HG03575 (cell line): Measurements from ENCODE around the gene IL20.

Source experiments
- ATAC-seq: cut with Tn5 transposase; IDR thresholded peaks from one replicate; pipeline ENCODE4 v1.9.1; 2021; ENCODE audit not compliant: unreplicated experiment, insufficient number of reproducible peaks, low FRiP score; ENCODE audit errors: extremely low read depth

IL20 gene

DNA sequence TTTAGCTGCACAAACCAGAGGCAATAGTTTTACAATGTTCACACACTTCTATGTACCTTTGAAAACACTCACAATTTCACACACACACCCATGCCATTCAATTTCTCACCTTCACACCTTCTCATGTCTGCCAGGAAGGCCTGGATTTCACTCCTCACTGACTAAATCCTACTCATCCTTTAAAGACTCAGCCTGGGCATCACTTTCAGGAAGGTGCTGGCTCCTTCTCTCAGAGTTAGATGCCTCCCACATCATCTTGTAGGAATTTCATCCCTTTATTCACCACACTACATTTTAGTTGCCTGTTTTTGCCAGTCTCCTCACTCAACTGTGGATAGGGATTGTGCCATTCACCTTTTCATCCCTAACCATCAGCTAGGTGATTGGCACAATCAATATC lies 2.3 kb downstream of the IL20 start:
- no peak for ATAC-seq

DNA sequence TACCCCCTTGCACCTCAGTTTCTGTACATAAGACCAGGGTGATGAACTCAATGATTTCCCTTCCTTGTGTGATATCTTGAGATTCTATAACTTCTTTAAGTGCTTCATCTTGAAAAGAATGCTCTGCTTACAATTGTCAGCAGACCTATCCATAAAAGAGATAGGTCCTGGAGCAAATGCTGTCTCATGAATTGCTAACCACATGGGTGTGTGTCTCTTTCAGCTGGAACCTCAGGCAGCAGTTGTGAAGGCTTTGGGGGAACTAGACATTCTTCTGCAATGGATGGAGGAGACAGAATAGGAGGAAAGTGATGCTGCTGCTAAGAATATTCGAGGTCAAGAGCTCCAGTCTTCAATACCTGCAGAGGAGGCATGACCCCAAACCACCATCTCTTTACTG lies 2.8 kb downstream of the IL20 start:
- ATAC-seq, result no peak

DNA sequence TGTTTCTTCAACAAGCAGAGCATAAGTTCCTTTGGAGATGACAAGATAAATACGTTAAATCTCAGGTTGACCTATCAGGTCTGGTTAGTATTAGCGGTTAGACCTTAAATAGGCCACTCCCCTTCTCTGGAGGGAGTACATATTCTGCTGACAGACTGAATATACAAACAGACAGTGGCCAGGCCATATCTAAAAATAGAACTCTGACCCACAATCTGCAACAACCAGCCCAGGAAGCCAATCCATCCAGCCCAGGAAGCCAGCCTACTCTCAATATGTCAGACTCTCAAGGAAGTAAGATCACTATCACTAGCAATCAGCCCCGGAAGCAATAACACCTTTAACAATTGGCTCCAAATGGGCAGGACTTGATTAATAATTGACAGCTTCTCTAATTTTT lies 6.7 kb downstream of the IL20 start:
- no peak for ATAC-seq

DNA sequence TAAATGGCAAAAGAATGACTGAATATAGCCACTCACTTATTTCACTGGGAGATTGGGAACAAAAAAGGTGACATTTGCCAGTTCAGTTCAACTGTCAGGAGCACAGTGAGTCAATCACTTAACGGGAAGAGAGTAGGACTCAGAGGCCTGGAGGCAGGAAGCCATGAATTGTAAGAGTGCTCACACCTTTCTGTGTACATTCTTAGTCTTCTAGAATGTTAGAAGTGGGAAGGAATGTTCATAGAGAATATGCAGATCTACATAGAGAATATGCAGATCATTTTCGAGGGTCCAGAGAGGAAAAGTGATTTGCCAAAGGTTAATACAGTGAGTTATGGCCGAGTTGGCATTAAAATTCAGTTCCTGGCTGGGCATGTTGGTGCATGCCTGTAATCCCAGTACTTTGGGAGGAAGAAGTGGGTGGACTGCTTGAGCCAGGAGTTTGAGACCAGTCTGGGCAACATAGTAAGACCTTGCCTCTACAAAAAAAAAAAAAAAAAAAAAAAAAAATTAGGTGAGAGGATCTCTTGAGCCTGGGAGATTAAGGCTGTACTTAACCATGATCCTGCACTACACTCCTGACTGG lies 8.3 kb downstream of the IL20 start:
- no peak for ATAC-seq

DNA sequence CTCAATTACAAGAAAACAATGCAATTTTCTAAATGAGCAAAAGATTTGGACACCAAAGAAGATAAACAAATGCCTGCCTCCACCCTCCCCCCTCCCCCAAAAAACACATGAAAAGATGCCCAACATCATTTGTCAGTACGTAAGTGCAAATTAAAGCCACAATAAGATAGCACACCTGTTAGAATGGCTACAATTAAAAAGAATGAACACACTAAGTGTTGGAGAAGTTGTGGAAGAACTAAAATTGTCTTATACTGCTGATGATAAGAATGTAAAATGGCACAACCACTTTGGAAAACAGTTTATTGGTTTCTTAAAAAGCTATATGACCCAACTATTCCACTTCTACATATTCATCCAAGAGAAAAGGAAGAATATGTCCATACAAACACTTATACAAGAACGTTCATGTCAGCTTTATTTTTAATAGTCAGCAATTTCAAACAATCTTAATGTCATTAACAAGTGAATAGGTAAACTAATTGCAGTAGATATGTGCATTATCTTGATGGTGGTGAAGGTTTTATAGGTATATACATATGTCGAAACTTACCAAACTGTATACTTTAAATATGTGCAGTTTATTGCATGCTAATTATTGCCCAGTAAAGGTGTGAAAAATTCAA lies 10.4 kb downstream of the IL20 start:
- ATAC-seq, result no peak

DNA sequence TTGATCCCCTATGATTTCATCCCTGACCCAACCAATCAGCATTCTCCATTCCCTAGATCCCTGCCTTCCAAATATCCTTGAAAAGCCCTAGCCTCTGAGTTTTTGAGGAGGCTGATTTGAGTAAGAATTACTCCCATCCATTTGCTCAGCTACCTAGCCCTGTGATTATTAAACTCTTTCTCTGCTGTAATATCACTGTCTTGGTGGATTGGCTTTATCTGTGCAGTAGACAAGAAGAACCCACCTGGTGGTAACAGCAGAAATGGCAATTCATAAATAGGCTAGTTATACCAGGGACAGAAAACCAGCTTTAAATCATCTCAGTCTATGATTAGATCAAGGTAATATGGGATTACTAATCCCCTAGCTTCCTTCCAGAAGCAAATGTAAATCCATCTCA lies 13.0 kb downstream of the IL20 start:
- no peak for ATAC-seq

DNA sequence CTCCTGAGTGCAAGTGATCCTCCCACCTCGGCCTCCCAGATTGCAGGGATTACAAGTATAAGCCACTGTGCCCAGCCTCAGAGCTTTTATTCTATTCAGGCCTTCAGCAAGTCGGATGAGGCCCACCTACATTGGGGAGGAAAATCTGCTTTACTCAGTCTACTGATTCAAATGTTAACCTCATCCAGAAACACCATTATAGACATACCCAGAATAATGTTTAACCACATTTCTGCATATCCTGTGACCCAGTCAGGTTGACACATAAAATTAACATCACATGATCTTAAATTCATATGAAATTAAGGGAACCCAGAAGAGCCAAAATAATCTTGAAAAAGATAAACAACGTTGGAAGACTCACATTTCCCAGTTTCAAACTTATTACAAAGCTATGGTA lies 14.9 kb downstream of the IL20 start:
- ATAC-seq, result no peak

DNA sequence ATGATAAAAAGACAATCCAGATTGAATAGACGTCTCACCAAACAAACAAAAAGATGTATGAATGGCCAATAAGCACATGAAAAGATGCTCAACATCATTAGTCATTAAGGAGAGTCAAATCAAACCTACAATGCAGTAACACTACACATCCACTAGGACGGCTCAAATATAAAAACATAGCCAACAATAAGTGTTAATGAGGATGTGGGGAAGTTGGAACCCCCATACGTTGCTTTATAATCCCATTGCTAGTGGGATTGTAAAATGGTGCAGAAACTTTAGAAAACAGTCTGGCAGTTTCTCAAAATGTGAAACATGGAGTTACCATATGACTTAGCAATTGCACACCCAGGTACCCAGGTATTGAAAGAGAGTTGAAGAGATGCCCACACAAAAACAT lies 17.1 kb downstream of the IL20 start:
- ATAC-seq, result no peak

DNA sequence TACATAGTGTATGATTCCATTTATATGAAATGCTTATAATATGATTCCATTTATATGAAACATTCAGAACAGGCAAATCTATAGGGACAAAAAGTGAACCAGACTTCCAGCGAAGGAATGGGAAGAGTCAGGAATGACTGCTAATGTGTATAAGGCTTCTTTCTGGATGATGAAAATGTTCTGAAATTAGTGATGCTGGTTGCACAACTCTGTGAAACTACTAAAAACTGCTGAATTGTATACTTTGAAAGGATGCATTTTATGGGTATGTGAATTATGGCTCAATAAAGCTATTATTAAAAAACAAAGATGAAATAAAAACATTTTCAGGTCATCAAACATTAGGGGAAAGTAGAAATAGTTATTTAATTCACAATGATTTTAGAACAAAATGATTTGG lies 17.7 kb downstream of the IL20 start:
- ATAC-seq, result no peak

DNA sequence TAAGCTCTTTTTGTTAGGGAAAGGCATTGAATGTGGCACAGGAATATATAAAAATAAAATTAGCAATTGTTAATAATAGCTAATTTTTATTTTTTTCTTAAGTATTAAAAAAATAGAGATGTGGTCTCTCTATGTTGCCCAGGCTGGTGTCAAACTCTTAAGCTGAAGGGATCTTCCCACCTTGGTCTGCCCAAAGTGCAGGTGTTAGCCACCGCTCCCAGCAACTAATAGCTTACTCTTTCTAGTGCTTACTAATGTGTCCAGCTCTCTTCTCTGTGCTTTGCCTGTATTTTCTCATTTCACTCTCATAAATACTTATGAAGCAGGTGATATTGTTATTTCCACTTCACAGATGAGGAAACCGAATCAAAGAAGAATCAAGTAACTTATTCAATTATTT lies 18.5 kb downstream of the IL20 start:
- ATAC-seq, result no peak

DNA sequence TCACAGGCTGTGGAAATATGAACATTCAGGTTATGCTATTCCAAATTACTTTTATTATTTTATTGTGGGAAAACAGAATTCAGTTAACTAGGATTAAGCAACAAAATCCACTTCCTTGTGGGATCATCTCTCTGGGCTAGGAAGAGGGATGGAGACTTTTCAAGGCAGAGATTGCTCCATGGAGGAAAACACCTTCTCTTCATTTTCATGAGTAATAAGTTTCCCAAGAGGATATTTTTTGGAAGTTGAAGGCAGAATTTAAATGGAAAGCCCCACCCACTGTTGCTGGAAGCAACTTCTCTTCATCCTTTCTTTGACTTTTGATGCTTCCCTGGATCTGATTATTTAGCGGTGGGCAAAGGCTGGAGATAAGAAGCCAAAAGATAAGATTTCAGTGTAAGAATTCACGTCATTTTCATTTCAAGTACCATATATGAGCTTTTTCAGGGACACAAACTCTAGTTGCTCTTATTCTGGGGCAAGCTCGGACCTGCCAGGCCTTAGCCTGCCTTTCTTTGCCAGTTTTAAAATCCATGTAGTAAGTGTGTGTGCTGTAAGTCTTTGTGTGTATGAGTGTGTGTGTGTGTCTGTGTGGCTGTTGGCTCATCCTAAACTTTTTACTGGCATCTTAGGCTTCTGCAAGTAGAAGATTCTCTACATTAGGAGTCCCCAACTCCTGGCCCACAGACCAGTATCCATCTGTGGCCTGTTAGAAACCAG lies 20.1 kb downstream of the IL20 start:
- ATAC-seq, result no peak

DNA sequence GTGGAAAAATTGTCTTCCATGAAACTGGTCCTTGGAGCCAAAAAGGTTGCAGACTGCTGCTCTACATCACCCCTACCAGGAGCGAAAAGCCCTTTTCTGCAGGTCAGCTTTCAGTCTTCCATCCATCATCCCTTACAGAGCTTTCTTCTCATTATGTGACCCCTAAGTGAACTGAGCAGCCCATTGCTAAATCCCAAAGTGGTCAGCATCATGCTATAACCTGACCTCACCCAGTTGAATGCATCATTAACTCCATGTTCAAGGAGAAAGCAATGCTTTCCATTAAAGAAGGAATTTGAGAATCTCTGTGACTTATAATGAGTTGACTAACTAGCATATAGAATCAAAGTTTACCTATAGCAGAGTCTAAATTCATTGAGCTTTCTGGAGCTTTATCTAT lies 21.4 kb downstream of the IL20 start:
- ATAC-seq, result no peak

DNA sequence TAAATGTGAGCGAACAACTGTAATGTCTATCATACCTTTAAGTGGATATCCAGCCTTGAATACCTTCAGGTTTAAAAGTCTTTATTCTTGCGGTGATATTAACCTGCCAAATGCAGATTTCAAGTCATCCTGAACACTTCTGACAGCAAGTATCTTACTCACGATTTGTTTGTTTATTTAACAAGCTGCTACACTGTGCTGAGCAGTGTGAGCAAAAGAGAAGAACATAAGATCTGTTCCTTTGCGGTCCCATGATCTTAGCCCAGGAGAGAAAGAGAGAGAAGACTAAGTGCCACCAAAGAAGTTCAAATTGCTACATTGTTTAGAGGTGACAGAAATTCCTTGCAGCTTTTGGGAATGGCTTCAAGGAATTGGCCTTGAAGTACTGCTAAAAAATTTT lies 22.3 kb downstream of the IL20 start:
- ATAC-seq, result no peak

DNA sequence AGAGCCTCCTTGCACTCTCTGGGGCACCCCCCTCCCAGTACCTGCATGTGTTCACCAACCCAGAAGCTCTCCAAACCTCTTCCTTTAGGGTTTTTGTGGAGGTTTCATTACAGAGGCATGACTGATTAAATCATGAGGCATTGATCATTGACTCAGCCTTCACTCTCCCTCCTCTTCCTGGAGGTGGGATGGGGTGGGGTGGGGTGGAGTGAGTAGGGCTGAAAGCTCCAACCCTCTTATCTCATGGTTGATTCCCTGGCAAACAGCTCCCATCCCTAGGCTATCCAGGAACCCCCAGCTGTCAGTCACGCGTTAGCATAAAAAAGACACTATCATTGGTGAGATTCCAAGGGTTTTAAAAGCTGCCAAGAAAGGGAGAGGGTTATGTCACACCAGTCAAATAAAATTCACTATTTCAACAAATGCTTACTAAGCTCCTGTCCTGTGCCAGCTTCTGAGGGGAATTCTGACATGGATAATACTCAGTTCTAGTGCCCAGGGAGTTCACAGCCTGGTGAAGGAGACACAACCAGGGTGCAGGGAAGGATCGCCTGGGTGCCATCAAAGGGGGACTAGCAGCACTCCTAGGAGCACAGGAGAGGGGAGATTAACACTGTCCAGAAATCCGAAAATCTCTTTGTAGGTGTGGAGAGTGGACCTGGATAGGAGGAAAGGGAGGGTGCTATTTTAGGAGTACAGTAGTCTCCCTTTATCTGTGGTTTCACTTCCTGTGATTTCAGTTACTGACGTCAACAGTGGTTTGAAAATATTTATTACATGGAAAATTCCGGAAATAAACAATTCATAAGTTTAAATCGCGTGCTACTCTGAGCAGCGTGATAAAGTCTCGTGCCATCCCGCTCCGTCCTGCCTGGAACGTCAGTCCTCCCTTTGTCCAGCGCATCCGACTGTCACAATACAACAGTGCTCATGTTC lies 25.0 kb downstream of the IL20 start:
- ATAC-seq, result no peak

DNA sequence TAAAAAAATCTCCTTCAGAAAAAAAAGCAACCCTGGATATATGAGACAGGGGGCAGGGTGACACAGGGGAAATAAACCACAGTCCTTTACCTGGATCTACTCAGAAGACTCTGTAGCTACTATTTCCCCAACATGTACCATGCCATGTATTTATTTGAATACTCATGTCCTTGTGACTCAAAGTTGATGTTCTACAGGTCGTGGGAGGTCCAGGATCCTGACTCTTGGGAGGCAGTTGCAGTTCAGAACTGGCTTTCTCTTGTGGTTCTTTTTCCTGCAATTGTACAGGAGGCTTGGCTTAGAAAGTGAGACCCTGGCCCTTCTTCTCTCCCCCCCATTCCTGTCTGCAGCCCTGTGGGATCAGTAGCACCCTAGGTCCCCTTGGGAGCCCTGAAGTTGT lies 26.0 kb downstream of the IL20 start:
- ATAC-seq, result no peak

DNA sequence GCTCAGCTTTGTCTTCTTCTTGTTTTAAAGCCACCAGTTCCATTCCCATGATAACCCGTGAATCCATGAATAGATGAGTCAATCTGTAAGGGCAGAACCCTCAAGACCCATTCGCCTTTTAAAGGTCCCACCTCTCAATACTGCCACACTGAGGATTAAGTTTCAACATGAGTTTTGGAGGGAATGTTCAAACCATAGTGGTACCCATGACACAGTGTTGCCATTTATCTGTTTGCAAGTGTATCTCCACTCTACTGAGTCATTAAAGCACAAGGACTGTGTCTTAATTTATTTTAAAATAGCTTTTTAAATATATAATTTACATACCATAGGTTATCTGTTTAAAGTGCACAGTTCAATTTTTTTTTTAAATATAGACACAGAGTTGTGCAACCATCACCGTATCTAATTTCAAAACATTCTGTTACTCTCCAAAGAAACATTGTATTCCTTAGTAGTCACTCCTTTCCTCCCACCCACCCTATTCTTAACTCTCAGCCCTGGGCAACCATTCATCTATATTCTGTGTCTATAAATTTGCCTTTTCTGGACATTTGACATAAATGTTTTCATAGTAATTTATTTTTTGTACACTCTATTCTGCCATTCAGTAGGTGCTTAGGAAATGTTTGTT lies 27.0 kb downstream of the IL20 start:
- ATAC-seq, result no peak

DNA sequence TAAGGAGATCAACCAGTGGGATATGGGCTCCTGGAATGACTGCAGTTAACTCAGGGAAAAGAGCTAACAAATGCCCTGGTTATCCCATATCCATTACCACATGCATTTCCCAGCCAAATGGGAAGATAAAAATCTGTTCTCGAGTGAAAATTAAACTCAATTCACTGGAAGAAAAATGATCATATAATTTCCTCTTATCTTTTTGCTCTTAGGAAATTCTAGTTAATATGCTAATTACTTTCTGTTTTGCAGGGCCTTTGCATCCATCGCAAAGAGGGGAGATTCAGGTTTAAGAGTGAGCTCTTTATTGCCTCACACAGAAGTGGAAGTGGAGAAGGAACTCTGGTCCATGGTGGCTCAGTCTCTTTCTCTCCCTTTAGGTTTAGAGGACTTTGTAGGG lies 28.0 kb downstream of the IL20 start:
- no peak for ATAC-seq

DNA sequence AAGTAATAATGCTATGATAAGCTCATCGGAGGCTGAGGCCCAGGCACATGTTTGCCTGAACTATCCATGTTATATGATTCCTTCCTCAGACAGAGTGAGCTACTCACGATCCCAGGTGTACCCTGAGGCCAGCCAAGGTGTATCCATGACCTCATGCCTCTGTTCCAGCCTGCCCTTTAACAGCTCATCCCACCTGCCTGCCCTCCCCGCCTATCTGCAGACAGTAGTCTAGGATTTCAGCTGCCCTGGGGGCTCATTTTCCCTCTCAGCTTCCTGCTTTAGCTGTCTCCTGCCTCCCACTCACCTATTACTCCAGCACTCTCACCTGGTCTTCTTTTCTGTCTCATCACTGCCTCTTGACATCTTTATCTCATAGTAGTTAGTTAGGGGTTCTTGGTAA lies 29.9 kb downstream of the IL20 start:
- ATAC-seq, result no peak

DNA sequence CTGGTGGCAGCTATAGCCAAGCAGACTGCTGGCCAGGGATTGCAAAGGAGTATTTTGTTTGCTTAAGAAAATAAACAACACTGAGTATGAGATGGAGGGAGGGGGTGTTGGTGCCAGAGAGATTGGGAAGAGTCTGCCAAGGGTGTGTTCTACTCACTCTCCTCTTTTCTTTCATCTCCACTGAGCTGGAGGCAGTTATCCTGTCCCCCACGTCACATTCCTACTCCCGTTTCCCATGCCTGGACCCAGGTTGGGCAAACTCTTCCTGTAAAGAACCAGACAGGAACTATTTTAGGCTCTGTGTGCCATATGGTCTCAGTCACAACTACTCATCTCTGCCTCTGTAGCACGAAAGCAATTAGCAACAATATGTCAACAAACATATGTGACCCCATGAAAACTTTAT lies 30.4 kb downstream of the IL20 start:
- no peak for ATAC-seq
